OCI-LY3 (cell line): ENCODE results near the gene TMEM132C.

Experiments
- H2AFZ ChIP-seq: fragments of 200-600, 300-600 bp; shearing (Covaris generic); 2 replicates; pipeline ENCODE4 v1.6.0; 2014; ENCODE audit warnings: antibody characterized with exemption, low read depth, low read length
- H3K27ac ChIP-seq: fragments of 200-600, 300-600 bp; sonication (generic); 2 replicates; pipeline ENCODE4 v1.5.1; 2014; ENCODE audit warnings: mild to moderate bottlenecking, low read length, moderate library complexity, mixed read lengths
- H3K27me3 ChIP-seq: fragments of 200-600, 300-600 bp; sonication (generic); 2 replicates; pipeline ENCODE4 v1.6.1; 2014; ENCODE audit warnings: low read depth, low read length, mixed read lengths
- H3K36me3 ChIP-seq: fragments of 200-600, 300-600 bp; sonication (generic); replicated peaks from 2 replicates; pipeline ENCODE3; 2014; ENCODE audit warnings: low read depth, low read length, mixed read lengths
- H3K4me1 ChIP-seq: fragments of 300-600, 200-600 bp; sonication (generic); 2 replicates; pipeline ENCODE4 v1.6.1; 2014; ENCODE audit warnings: low read length, mixed read lengths
- H3K4me2 ChIP-seq: fragments of 200-600, 300-600 bp; sonication (generic); 2 replicates; pipeline ENCODE4 v1.6.1; 2014; ENCODE audit warnings: low read length, mixed read lengths
- H3K4me3 ChIP-seq: fragments of 300-600, 200-600 bp; sonication (generic); 2 replicates; pipeline ENCODE4 v1.5.1; 2014; ENCODE audit warnings: antibody characterized with exemption, mild to moderate bottlenecking, low read length, moderate library complexity
- H3K79me2 ChIP-seq: fragments of 300-600, 200-600 bp; shearing (Covaris generic); 2 replicates; pipeline ENCODE4 v1.6.1; 2014; ENCODE audit warnings: mild to moderate bottlenecking, low read length, mixed read lengths
- H3K9ac ChIP-seq: fragments of 300-600, 200-600 bp; shearing (Covaris generic); 2 replicates; pipeline ENCODE4 v1.6.0; 2014; ENCODE audit warnings: mild to moderate bottlenecking, low read length, moderate library complexity
- H3K9me3 ChIP-seq: fragments of 200-600, 300-600 bp; shearing (Covaris generic); 2 replicates; pipeline ENCODE4 v1.6.1; 2014; ENCODE audit warnings: low read length, mixed read lengths; ENCODE audit not compliant: insufficient read depth
- H4K20me1 ChIP-seq: fragments of 200-600, 300-600 bp; sonication (generic); 2 replicates; pipeline ENCODE4 v1.6.1; 2016; ENCODE audit warnings: low read length, mixed read lengths; ENCODE audit not compliant: insufficient read depth
- CTCF ChIP-seq: fragments of 200-600, 300-600 bp; sonication (generic); IDR thresholded peaks from 2 replicates; pipeline ENCODE4 v1.5.1; 2014; ENCODE audit warnings: antibody characterized with exemption, low read length, low read depth
- EZH2phosphoT487 ChIP-seq: fragments of 200-600 bp; shearing (Covaris generic); IDR thresholded peaks from 2 replicates; pipeline ENCODE4 v1.6.1; 2018; ENCODE audit warnings: antibody characterized with exemption, mixed run types, low read depth

TMEM132C gene

DNA sequence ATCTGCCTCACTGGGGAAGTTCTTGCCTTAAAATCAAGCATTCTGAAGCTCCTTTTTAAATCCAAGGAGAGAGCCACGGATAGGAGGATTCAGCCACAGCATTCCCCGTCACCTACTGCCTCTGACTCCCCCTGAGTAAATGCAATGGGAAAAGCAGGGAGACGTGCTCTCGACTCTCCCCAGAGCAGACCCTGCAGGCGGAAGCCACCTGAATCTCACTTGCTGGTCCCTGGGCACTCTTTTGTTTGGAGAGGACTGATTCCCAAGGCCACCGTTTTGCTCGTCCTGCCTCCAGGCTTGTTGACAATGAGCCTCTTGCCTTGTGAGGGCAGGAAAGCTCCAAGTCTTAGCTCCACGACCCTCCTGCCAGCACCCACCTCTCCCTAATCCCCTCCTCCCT lies 352.3 kb downstream of the TMEM132C start:
- Histone ChIP-seq H3K9me3 (no peaks in the 10 kb centered on the region), H3K79me2 (no peaks in the 10 kb centered on the region), H3K27me3 (peaks cover 6% of the 10 kb centered on the region; the same call in 1 of the 2 replicates), H4K20me1 (no peaks in the 10 kb centered on the region), H3K4me2 (no peak overlapping the region), H2AFZ (no peak overlapping the region), H3K9ac (no peak overlapping the region), H3K4me3 (no peak overlapping the region), H3K4me1 (peaks cover 10% of the 10 kb centered on the region), H3K27ac (no peak overlapping the region), H3K36me3 (no peaks in the 10 kb centered on the region)
- TF ChIP-seq CTCF (no peak), EZH2phosphoT487 (no peak)

DNA sequence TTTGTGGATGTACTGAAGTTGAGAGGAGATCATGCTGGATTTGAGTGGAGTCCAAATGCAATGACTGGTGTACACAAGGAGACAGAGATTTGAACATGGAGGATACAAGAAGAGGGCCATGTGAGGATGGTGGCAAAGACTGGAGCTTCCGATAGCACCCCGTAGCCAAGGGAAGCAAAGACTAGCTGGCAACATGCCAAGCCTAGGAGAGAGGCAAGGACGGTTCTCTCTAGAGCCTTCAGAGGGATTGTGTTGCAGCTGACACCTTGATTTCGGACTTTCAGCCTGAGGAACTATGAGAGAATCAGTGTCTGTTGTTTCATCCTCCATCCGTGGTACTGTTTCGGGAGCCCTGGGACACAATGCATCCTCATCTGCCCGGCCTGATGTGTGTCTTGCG lies 354.3 kb downstream of the TMEM132C start:
- H3K4me2 ChIP-seq: no peak overlapping the region
- peaks cover 9% of the 10 kb centered on the region for H3K4me1 ChIP-seq
- no peaks in the 10 kb centered on the region for H3K79me2 ChIP-seq
- no peak overlapping the region for H3K27ac ChIP-seq
- peaks cover 10% of the 10 kb centered on the region; the same call in 1 of the 2 replicates for H3K9me3 ChIP-seq
- no peaks in the 10 kb centered on the region for H4K20me1 ChIP-seq
- H3K4me3 ChIP-seq: no peak overlapping the region
- no peak overlapping the region for H2AFZ ChIP-seq
- peaks cover 11% of the 10 kb centered on the region for H3K36me3 ChIP-seq
- H3K27me3 ChIP-seq: peaks cover 6% of the 10 kb centered on the region; the same call in 1 of the 2 replicates
- no peak for TF ChIP-seq EZH2phosphoT487
- no peak for TF ChIP-seq CTCF
- H3K9ac ChIP-seq: no peak overlapping the region

- no peak overlapping the region for H3K4me2 ChIP-seq
- no peaks in the 10 kb centered on the region for H4K20me1 ChIP-seq
- TF ChIP-seq EZH2phosphoT487 (no peak), CTCF (no peak)
- no peak overlapping the region for H3K27ac ChIP-seq
- H3K79me2 ChIP-seq: no peaks in the 10 kb centered on the region
- H3K4me1 ChIP-seq: peaks cover 6% of the 10 kb centered on the region; the same call in 1 of the 2 replicates
- no peak overlapping the region for H3K9ac ChIP-seq
- H3K27me3 ChIP-seq: peaks cover 6% of the 10 kb centered on the region; the same call in 1 of the 2 replicates
- H2AFZ ChIP-seq: no peak overlapping the region
- no peak overlapping the region for H3K4me3 ChIP-seq
- H3K36me3 ChIP-seq: peaks cover 11% of the 10 kb centered on the region
- H3K9me3 ChIP-seq: peaks cover 10% of the 10 kb centered on the region; the same call in 1 of the 2 replicates
Observed at GRCh38 chr12:128623748-128624147, 356.8 kb downstream of the TMEM132C start.

- TF ChIP-seq EZH2phosphoT487 (no peak), CTCF (no peak)
- Histone ChIP-seq H2AFZ (no peak overlapping the region), H3K27ac (no peak overlapping the region), H3K36me3 (peaks cover 11% of the 10 kb centered on the region), H4K20me1 (no peaks in the 10 kb centered on the region), H3K4me3 (no peak overlapping the region), H3K79me2 (no peaks in the 10 kb centered on the region), H3K4me1 (peaks cover 6% of the 10 kb centered on the region; the same call in 1 of the 2 replicates), H3K4me2 (no peak overlapping the region), H3K9me3 (peaks cover 10% of the 10 kb centered on the region; the same call in 1 of the 2 replicates), H3K9ac (no peak overlapping the region), H3K27me3 (no peaks in the 10 kb centered on the region)
Observed at GRCh38 chr12:128626808-128627320, 359.9 kb downstream of the TMEM132C start.
